A673 (cell line): ENCODE data around the gene VPS16. TPM values are rescaled to one million over a fixed set of nuclear protein-coding genes. Genes with fewer than 3 reads are reported as not detected.
"Not testable (repeated sequence)": the region's sequence is repeated elsewhere in the genome, so short reads cannot be mapped to it uniquely, and the experiment has no call there.

ENCODE experiments used
- BruUV-seq: library from RNA; stranded (reverse); fragments of 400-500 nt; replicated peaks from 2 replicates; lab custom pipeline; 2021; lab: Mats Ljungman, UMichigan
- CTCF ChIA-PET: fragments of 300-600 bp; sonication (Branson Sonifier 250); formaldehyde crosslinking; loops from one replicate; lab custom pipeline; 2022; ENCODE audit warnings: antibody characterized with exemption; lab: Charles Lee
- POLR2A ChIA-PET: fragments of 300-600 bp; sonication (Branson Sonifier 250); formaldehyde crosslinking; loops from one replicate; lab custom pipeline; 2022; ENCODE audit warnings: antibody characterized with exemption; ENCODE audit not compliant: low non-redundant PET; lab: Charles Lee
- DNase-seq: peaks from one replicate; pipeline ENCODE4 v3.0.0-alpha.2; 2015; ENCODE audit warnings: low spot score
- H3K27ac ChIP-seq: fragments of 200-600 bp; sonication (generic); 2 replicates; pipeline ENCODE4 v1.5.1; 2016; ENCODE audit warnings: mixed run types, low read depth, mild to moderate bottlenecking, mixed read lengths, antibody characterized with exemption, low read length; ENCODE audit not compliant: poor library complexity, severe bottlenecking
- H3K27me3 ChIP-seq: fragments of 200-600 bp; sonication (generic); replicated peaks from 2 replicates; pipeline ENCODE4 v1.6.1; 2017; ENCODE audit warnings: mixed run types, low read depth, mild to moderate bottlenecking, mixed read lengths, antibody characterized with exemption, low read length; ENCODE audit not compliant: insufficient read depth, poor library complexity
- H3K36me3 ChIP-seq: fragments of 200-600 bp; sonication (generic); 2 replicates; pipeline ENCODE4 v1.6.1; 2016; ENCODE audit warnings: mixed run types, mild to moderate bottlenecking, mixed read lengths, antibody characterized with exemption, low read length; ENCODE audit not compliant: insufficient read depth, poor library complexity, severe bottlenecking
- H3K4me1 ChIP-seq: fragments of 200-600 bp; sonication (generic); 2 replicates; pipeline ENCODE4 v1.6.1; 2017; ENCODE audit warnings: mixed run types, mild to moderate bottlenecking, mixed read lengths, antibody characterized with exemption, low read length; ENCODE audit not compliant: insufficient read depth, poor library complexity, severe bottlenecking
- H3K4me3 ChIP-seq: fragments of 200-600 bp; sonication (generic); 2 replicates; pipeline ENCODE4 v1.5.1; 2016; ENCODE audit warnings: low read depth, mixed run types, mild to moderate bottlenecking, mixed read lengths, low read length; ENCODE audit not compliant: poor library complexity, severe bottlenecking
- H3K9me3 ChIP-seq: fragments of 200-600 bp; sonication (generic); 2 replicates; pipeline ENCODE4 v1.6.1; 2016; ENCODE audit warnings: mixed run types, low read depth, mild to moderate bottlenecking, mixed read lengths, antibody characterized with exemption, low read length; ENCODE audit not compliant: poor library complexity, severe bottlenecking
- EZH2 ChIP-seq: fragments of 200-600 bp; sonication (generic); IDR thresholded peaks from 2 replicates; pipeline ENCODE4 v1.6.1; 2017; ENCODE audit warnings: borderline replicate concordance, low read depth, mild to moderate bottlenecking, mixed read lengths, antibody characterized with exemption, low read length; ENCODE audit not compliant: poor library complexity, severe bottlenecking
- intact Hi-C: fragments of 100-400 bp; cut with micrococcal nuclease; formaldehyde crosslinking; loops from one replicate; pipeline ENCODE4 v1.10.0; 2022; ENCODE audit not compliant: unreplicated experiment
- total RNA-seq: library from RNA; stranded (reverse); gene quantifications from 2 replicates; pipeline ENCODE4 v1.2.3, GENCODE V29; 2021
- TF ChIP-seq, protein P1 (sequence below): fragments of 300-800, 200-600 bp; sonication (generic); conservative IDR thresholded peaks from 2 replicates; pipeline ENCODE4 v1.5.1; 2017; ENCODE audit warnings: low read depth, mild to moderate bottlenecking, antibody characterized with exemption, low read length, moderate library complexity, mixed read lengths

Gene VPS16
- total RNA-seq, 1 experiment from 2014 or later: 37.8 TPM

DNA sequence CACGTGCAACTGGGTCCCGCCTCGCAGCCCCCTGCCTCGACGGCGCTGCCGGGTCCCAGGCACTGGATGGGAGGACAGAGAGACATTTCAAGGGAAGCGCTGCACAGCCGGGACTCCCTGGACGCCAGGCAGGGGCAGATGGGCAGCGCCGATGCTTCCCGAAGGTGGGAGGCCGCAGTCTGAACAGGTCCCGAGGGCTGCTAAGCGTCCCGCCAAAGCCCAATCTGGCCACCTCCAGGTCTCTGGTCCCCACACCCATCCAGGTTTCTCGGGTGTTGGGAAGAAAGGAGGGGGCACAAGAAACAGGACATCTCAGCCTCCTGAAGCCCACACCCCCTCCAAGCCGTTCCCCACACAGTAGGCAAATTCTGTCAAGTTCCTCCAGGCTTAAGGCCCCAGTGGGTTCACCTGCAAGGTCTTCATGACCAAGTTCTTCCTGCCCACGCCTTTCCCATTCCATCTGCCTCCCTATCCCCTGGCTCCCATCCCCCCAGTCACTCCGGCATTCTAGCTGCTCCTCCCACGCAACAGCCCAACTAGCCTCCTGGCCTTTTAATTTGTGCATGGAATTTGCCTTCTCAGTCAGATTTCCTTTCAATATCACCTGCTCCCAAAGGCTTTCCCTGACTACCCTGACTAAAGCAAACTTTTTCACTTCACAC is 34.7 kb upstream of the VPS16 start:
- Histone ChIP-seq H3K36me3 (no peaks in the 10 kb centered on the region), H3K27me3 (peaks cover 51% of the 10 kb centered on the region), H3K4me3 (no peak overlapping the region), H3K27ac (no peak overlapping the region), H3K4me1 (no peaks in the 10 kb centered on the region), H3K9me3 (no peaks in the 10 kb centered on the region)
- DNase-seq: no peak
- TF ChIP-seq EZH2: no peak
- TF ChIP-seq, protein P1, sequence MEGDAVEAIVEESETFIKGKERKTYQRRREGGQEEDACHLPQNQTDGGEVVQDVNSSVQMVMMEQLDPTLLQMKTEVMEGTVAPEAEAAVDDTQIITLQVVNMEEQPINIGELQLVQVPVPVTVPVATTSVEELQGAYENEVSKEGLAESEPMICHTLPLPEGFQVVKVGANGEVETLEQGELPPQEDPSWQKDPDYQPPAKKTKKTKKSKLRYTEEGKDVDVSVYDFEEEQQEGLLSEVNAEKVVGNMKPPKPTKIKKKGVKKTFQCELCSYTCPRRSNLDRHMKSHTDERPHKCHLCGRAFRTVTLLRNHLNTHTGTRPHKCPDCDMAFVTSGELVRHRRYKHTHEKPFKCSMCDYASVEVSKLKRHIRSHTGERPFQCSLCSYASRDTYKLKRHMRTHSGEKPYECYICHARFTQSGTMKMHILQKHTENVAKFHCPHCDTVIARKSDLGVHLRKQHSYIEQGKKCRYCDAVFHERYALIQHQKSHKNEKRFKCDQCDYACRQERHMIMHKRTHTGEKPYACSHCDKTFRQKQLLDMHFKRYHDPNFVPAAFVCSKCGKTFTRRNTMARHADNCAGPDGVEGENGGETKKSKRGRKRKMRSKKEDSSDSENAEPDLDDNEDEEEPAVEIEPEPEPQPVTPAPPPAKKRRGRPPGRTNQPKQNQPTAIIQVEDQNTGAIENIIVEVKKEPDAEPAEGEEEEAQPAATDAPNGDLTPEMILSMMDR: no peak
- intact Hi-C loops: no loop called here
- ChIA-PET POLR2A (no interaction called here), CTCF (interaction anchor here (0.6 kb wide), 1 partner anchor 247 kb away, joined by 3 read pairs; no protein-coding TSS in a partner anchor)
- BruUV-seq: no TSS peak

DNA sequence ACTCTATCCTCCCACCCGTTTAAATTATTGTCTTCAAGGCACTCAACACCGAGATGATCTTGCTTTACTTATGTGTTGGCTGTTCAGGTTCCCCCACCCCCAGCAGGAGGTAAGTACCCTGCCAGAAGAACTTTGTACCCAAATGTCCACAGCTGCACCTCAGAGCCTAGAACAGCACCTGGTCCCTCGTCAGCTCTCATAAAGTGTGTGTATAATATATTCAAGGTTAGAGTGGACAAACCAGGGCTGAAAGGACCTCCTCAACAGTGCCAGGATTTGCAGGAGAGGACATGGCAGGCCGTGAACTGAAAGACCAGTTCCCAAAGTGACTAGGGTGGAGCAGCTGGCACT is 34.2 kb upstream of the VPS16 start:
- TF ChIP-seq, protein P1: no peak
- Histone ChIP-seq H3K27ac (no peak overlapping the region), H3K4me3 (no peak overlapping the region), H3K9me3 (peaks cover 4% of the 10 kb centered on the region), H3K36me3 (no peaks in the 10 kb centered on the region), H3K4me1 (no peaks in the 10 kb centered on the region), H3K27me3 (peaks cover 45% of the 10 kb centered on the region)
- ChIA-PET CTCF (interaction anchor here (0.6 kb wide), 1 partner anchor 246 kb away, joined by 3 read pairs; no protein-coding TSS in a partner anchor), POLR2A (no interaction called here)
- BruUV-seq: no TSS peak
- DNase-seq: no peak
- intact Hi-C loops: no loop called here

GRCh38 chr20:2807019-2807418 is 33.5 kb upstream of the VPS16 start:
- POLR2A ChIA-PET: no interaction called here
- Histone ChIP-seq H3K36me3 (no peaks in the 10 kb centered on the region), H3K4me1 (no peaks in the 10 kb centered on the region), H3K27ac (no peak overlapping the region), H3K27me3 (peaks cover 39% of the 10 kb centered on the region), H3K9me3 (peaks cover 10% of the 10 kb centered on the region), H3K4me3 (no peak overlapping the region)
- intact Hi-C loops: no loop called here
- CTCF ChIA-PET: no interaction called here
- no TSS peak for BruUV-seq
- DNase-seq: no peak
- no peak for TF ChIP-seq EZH2
- TF ChIP-seq, protein P1: no peak

GRCh38 chr20:2807929-2808328 is 32.6 kb upstream of the VPS16 start:
- intact Hi-C loops, POLR2A ChIA-PET, BruUV-seq, H3K36me3 ChIP-seq, DNase-seq, H3K4me3 ChIP-seq, H3K27ac ChIP-seq, H3K4me1 ChIP-seq: not testable (repeated sequence)
- Histone ChIP-seq H3K9me3 (peaks cover 17% of the 10 kb centered on the region), H3K27me3 (peaks cover 30% of the 10 kb centered on the region)
- CTCF ChIA-PET: interaction anchor here (0.6 kb wide), 1 partner anchor 115 kb away, joined by 9 read pairs; the partner anchor contains the start of gene EBF4
